ENCODE data around the gene CNOT1. TPM values are rescaled to one million over a fixed set of nuclear protein-coding genes. Genes with fewer than 3 reads are reported as not detected.

Gene CNOT1
- total and polyA plus RNA-seq, 3 experiments from 2014 or later, result 111 to 338 (median 326) TPM

GRCh38 chr16:58636466-58636865 is 6.8 kb upstream of the CNOT1 start:
- CTCF ChIA-PET, result no interaction called here

GRCh38 chr16:58635502-58635901 is 5.9 kb upstream of the CNOT1 start:
- Histone ChIP-seq H3K36me3 (ENCODE audit: insufficient read depth, low read length) (no peaks in the 10 kb centered on the region), H3K9me3 (ENCODE audit: low read length) (no peaks in the 10 kb centered on the region), H3K27ac (ENCODE audit: low read depth, low read length) (no peak overlapping the region), H3K4me1 (ENCODE audit: insufficient read depth, low read length) (no peaks in the 10 kb centered on the region), H3K27me3 (ENCODE audit: insufficient read depth, low read length, poor library complexity, severe bottlenecking) (no peaks in the 10 kb centered on the region), H3K4me3 (ENCODE audit: low read length) (no peak overlapping the region)
- no peaks in the 10 kb centered on the region for H3K36me3 Mint-ChIP-seq
- peak overlapping the region in 1 of 7 donors; percentile 60 for H3K4me3 Mint-ChIP-seq
- no peaks in the 10 kb centered on the region for H3K9me3 Mint-ChIP-seq
- H3K4me1 Mint-ChIP-seq, result peaks cover 2 to 7% (median 3%) of the 10 kb centered on the region in 3 donors
- ChIA-PET POLR2A (no interaction called here), CTCF (no interaction called here)
- H3K27me3 Mint-ChIP-seq, result peaks cover 2 to 8% of the 10 kb centered on the region in 2 donors
- DNase-seq, result no peak
- H3K27ac Mint-ChIP-seq, result no peak overlapping the region

More at GRCh38 chr16:58636466-58636865, 6.8 kb upstream of the CNOT1 start:
- Mint-ChIP-seq H3K27me3 (peaks cover 2 to 8% of the 10 kb centered on the region in 2 donors), H3K4me3 (no peak overlapping the region), H3K9me3 (no peaks in the 10 kb centered on the region), H3K4me1 (peaks cover 0 to 2% (median 0%) of the 10 kb centered on the region in 3 donors), H3K36me3 (no peaks in the 10 kb centered on the region), H3K27ac (peak overlapping the region in 1 of 8 donors; percentile 37)
- no peaks in the 10 kb centered on the region for H3K36me3 ChIP-seq (ENCODE audit: insufficient read depth, low read length)
- no peak for DNase-seq
- H3K27me3 ChIP-seq (ENCODE audit: insufficient read depth, low read length, poor library complexity, severe bottlenecking), result no peaks in the 10 kb centered on the region
- H3K4me1 ChIP-seq (ENCODE audit: insufficient read depth, low read length), result no peaks in the 10 kb centered on the region
- H3K4me3 ChIP-seq (ENCODE audit: low read length), result no peak overlapping the region
- H3K27ac ChIP-seq (ENCODE audit: low read depth, low read length), result no peak overlapping the region
- no peaks in the 10 kb centered on the region for H3K9me3 ChIP-seq (ENCODE audit: low read length)
- POLR2A ChIA-PET, result no interaction called here

GRCh38 chr16:58634265-58634802 is 4.7 kb upstream of the CNOT1 start:
- H3K4me3 Mint-ChIP-seq, result no peak overlapping the region
- Histone ChIP-seq H3K4me1 (ENCODE audit: insufficient read depth, low read length) (no peaks in the 10 kb centered on the region), H3K27me3 (ENCODE audit: insufficient read depth, low read length, poor library complexity, severe bottlenecking) (no peaks in the 10 kb centered on the region), H3K27ac (ENCODE audit: low read depth, low read length) (no peak overlapping the region), H3K4me3 (ENCODE audit: low read length) (no peak overlapping the region), H3K36me3 (ENCODE audit: insufficient read depth, low read length) (no peaks in the 10 kb centered on the region), H3K9me3 (ENCODE audit: low read length) (no peaks in the 10 kb centered on the region)
- peak overlapping the region in 1 of 8 donors; percentile 1 for H3K27ac Mint-ChIP-seq
- CTCF ChIA-PET, result no interaction called here
- H3K36me3 Mint-ChIP-seq, result peaks cover 0 to 9% (median 0%) of the 10 kb centered on the region in 3 donors
- no peak for DNase-seq
- POLR2A ChIA-PET, result no interaction called here
- H3K9me3 Mint-ChIP-seq, result peaks cover 0 to 2% (median 0%) of the 10 kb centered on the region in 5 donors
- H3K27me3 Mint-ChIP-seq, result peaks cover 4 to 8% of the 10 kb centered on the region in 2 donors
- peaks cover 7 to 13% (median 12%) of the 10 kb centered on the region in 3 donors for H3K4me1 Mint-ChIP-seq

- POLR2A ChIA-PET, result interaction anchor here (0.9 to 1.1 kb wide), 3 partner anchors 38 to 236 kb away, joined by 3 to 4 read pairs (median 3); partner anchors contain the start of genes GINS3 and SLC38A7
- Mint-ChIP-seq H3K27ac (peak overlapping the region; percentile 96 to 100 (median 100)), H3K27me3 (peaks cover 0 to 4% of the 10 kb centered on the region in 2 donors), H3K9me3 (peaks cover 0 to 2% (median 0%) of the 10 kb centered on the region in 5 donors), H3K4me3 (peak overlapping the region; percentile 96 to 100 (median 99)), H3K4me1 (peaks cover 28 to 50% (median 42%) of the 10 kb centered on the region in 3 donors), H3K36me3 (peaks cover 0 to 34% (median 2%) of the 10 kb centered on the region in 3 donors)
- Histone ChIP-seq H3K9me3 (ENCODE audit: low read length) (no peaks in the 10 kb centered on the region), H3K27ac (ENCODE audit: low read depth, low read length) (peak overlapping the region; percentile 93), H3K27me3 (ENCODE audit: insufficient read depth, low read length, poor library complexity, severe bottlenecking) (no peaks in the 10 kb centered on the region), H3K4me3 (ENCODE audit: low read length) (peak overlapping the region; percentile 84), H3K36me3 (ENCODE audit: insufficient read depth, low read length) (peaks cover 2% of the 10 kb centered on the region), H3K4me1 (ENCODE audit: insufficient read depth, low read length) (peaks cover 8% of the 10 kb centered on the region)
- CTCF ChIA-PET, result interaction anchor here (1.1 kb wide), 1 partner anchor 117 kb away, joined by 3 read pairs; no protein-coding TSS in a partner anchor
- DNase-seq, result peak; percentile 42 to 73 (median 51)
These were observed 537 bp downstream of the CNOT1 start for GRCh38 chr16:58628845-58629732.

- DNase-seq, result no peak
- POLR2A ChIA-PET, result interaction anchor here (0.8 kb wide), 1 partner anchor 17 kb away, joined by 4 read pairs; no protein-coding TSS in a partner anchor
These were observed 5.4 kb downstream of the CNOT1 start for GRCh38 chr16:58624209-58624608.

GRCh38 chr16:58620396-58620795 is 9.2 kb downstream of the CNOT1 start:
- peak overlapping the region in 1 of 8 donors; percentile 27 for H3K27ac Mint-ChIP-seq

More at GRCh38 chr16:58624209-58624608, 5.4 kb downstream of the CNOT1 start:
- peaks cover 4 to 66% (median 12%) of the 10 kb centered on the region in 3 donors for H3K36me3 Mint-ChIP-seq
- H3K4me1 ChIP-seq (ENCODE audit: insufficient read depth, low read length), result peaks cover 20% of the 10 kb centered on the region
- no peaks in the 10 kb centered on the region for H3K9me3 ChIP-seq (ENCODE audit: low read length)
- H3K9me3 Mint-ChIP-seq, result no peaks in the 10 kb centered on the region
- no peaks in the 10 kb centered on the region for H3K27me3 ChIP-seq (ENCODE audit: insufficient read depth, low read length, poor library complexity, severe bottlenecking)
- H3K4me1 Mint-ChIP-seq, result peaks cover 36 to 59% (median 52%) of the 10 kb centered on the region in 3 donors
- H3K27ac ChIP-seq (ENCODE audit: low read depth, low read length), result no peak overlapping the region
- peak overlapping the region in 1 of 7 donors; percentile 61 for H3K4me3 Mint-ChIP-seq
- H3K27ac Mint-ChIP-seq, result peak overlapping the region in 4 of 8 donors; percentile 26 to 89 (median 58)
- H3K4me3 ChIP-seq (ENCODE audit: low read length), result no peak overlapping the region
- H3K36me3 ChIP-seq (ENCODE audit: insufficient read depth, low read length), result peaks cover 15% of the 10 kb centered on the region
- CTCF ChIA-PET, result no interaction called here
- peaks cover 0 to 2% of the 10 kb centered on the region in 2 donors for H3K27me3 Mint-ChIP-seq

GRCh38 chr16:58615280-58615679 is 14.3 kb downstream of the CNOT1 start:
- H3K4me3 ChIP-seq (ENCODE audit: low read length), result no peak overlapping the region
- Mint-ChIP-seq H3K27me3 (no peaks in the 10 kb centered on the region), H3K4me1 (peaks cover 31 to 71% (median 40%) of the 10 kb centered on the region in 3 donors), H3K36me3 (peaks cover 4 to 59% (median 11%) of the 10 kb centered on the region in 3 donors), H3K9me3 (no peaks in the 10 kb centered on the region), H3K4me3 (peak overlapping the region in 1 of 7 donors; percentile 69), H3K27ac (peak overlapping the region in 6 of 8 donors; percentile 19 to 85 (median 48))
- ChIA-PET POLR2A (interaction anchor here (0.7 kb wide), 1 partner anchor 12 kb away, joined by 8 read pairs; no protein-coding TSS in a partner anchor), CTCF (no interaction called here)
- no peak for DNase-seq
- no peaks in the 10 kb centered on the region for H3K27me3 ChIP-seq (ENCODE audit: insufficient read depth, low read length, poor library complexity, severe bottlenecking)
- no peaks in the 10 kb centered on the region for H3K9me3 ChIP-seq (ENCODE audit: low read length)
- H3K27ac ChIP-seq (ENCODE audit: low read depth, low read length), result no peak overlapping the region
- H3K4me1 ChIP-seq (ENCODE audit: insufficient read depth, low read length), result peaks cover 4% of the 10 kb centered on the region
- H3K36me3 ChIP-seq (ENCODE audit: insufficient read depth, low read length), result peaks cover 11% of the 10 kb centered on the region

More at GRCh38 chr16:58620396-58620795, 9.2 kb downstream of the CNOT1 start:
- Histone ChIP-seq H3K4me3 (ENCODE audit: low read length) (no peak overlapping the region), H3K9me3 (ENCODE audit: low read length) (no peaks in the 10 kb centered on the region), H3K4me1 (ENCODE audit: insufficient read depth, low read length) (peaks cover 12% of the 10 kb centered on the region), H3K27ac (ENCODE audit: low read depth, low read length) (no peak overlapping the region), H3K36me3 (ENCODE audit: insufficient read depth, low read length) (peaks cover 26% of the 10 kb centered on the region), H3K27me3 (ENCODE audit: insufficient read depth, low read length, poor library complexity, severe bottlenecking) (no peaks in the 10 kb centered on the region)
- Mint-ChIP-seq H3K27me3 (no peaks in the 10 kb centered on the region), H3K4me3 (peak overlapping the region in 1 of 7 donors; percentile 29), H3K36me3 (peaks cover 4 to 77% (median 14%) of the 10 kb centered on the region in 3 donors), H3K4me1 (peaks cover 30 to 55% (median 44%) of the 10 kb centered on the region in 3 donors), H3K9me3 (no peaks in the 10 kb centered on the region)
- DNase-seq, result no peak
- CTCF ChIA-PET, result no interaction called here
- POLR2A ChIA-PET, result no interaction called here

Measured in CD8-positive, alpha-beta memory T cell (primary cell).